Mammary epithelial cell (primary cell): Measurements from ENCODE around the gene OR10A6.

Experiments
- CTCF ChIP-seq, 2 donors: IDR thresholded peaks in 1 of 2; conservative IDR thresholded peaks in 1 of 2; 2 replicates each; pipeline ENCODE4 v1.5.1; 2011 to 2012; ENCODE audit warnings: inconsistent platforms in 2 of 2, low read length in 2 of 2, mild to moderate bottlenecking in 2 of 2, control low read depth in 1 of 2, low read depth in 1 of 2; ENCODE audit not compliant: insufficient read depth in 1 of 2; ENCODE audit errors: extremely low read depth in 1 of 2
- EZH2 ChIP-seq: IDR thresholded peaks from 2 replicates; pipeline ENCODE4 v1.6.1; 2012; ENCODE audit warnings: low read length, inconsistent platforms, borderline replicate concordance

- TF ChIP-seq CTCF (conservative IDR thresholded peaks at IDR 0.05 in 1 of 2, IDR thresholded peaks at IDR 0.05 in 1 of 2; ENCODE audit: extremely low read depth in 1 of 2, insufficient read depth in 1 of 2, low read depth in 1 of 2, low read length in 2 of 2) (no peak), EZH2 (no peak)
Measured at GRCh38 chr11:7899418-7899817, 31.6 kb downstream of the OR10A6 start.
